Measurements from ENCODE around the gene EPB41L4B. TPM values are rescaled to one million over a fixed set of nuclear protein-coding genes. Genes with fewer than 3 reads are reported as not detected.

EPB41L4B gene
- total and polyA plus RNA-seq, 2 of the 13 experiments (the other 11 are each of a cell fraction or from before 2014, with no cell fraction given), result 17.6 to 22.1 TPM

GRCh38 chr9:109251080-109251775 lies 69.6 kb downstream of the EPB41L4B start (continued):
- TF ChIP-seq ZNF800 (CRISPR knock-in tag; IDR thresholded peaks at IDR 0.05) (0 out of 2 replicates have a peak, but pooled peaks have one; percentile 61), KLF16 (CRISPR knock-in tag; IDR thresholded peaks at IDR 0.05) (peak in 1 of 2 experiments; percentile 50; a peak in 1 of 4 replicates), GATAD1 (CRISPR knock-in tag; IDR thresholded peaks at IDR 0.05) (no peak), RAD51 (IDR thresholded peaks at IDR 0.05; ENCODE audit: borderline replicate concordance) (no peak), ZBTB21 (CRISPR knock-in tag; IDR thresholded peaks at IDR 0.05) (peak; percentile 88; the same call in 1 of the 2 replicates), ZNF3 (CRISPR knock-in tag; IDR thresholded peaks at IDR 0.05) (peak; percentile 93), KMT2A (CRISPR knock-in tag; IDR thresholded peaks at IDR 0.05) (peak; percentile 69), HNF1B (CRISPR knock-in tag; IDR thresholded peaks at IDR 0.05) (peak; percentile 86), MTF2 (CRISPR knock-in tag; IDR thresholded peaks at IDR 0.05; ENCODE audit: borderline replicate concordance) (no peak), NR2F6 (IDR thresholded peaks at IDR 0.05) (no peak; the same call in 1 of the 2 replicates), NR2F6 (CRISPR knock-in tag; IDR thresholded peaks at IDR 0.05) (peak; percentile 49; the same call in 1 of the 2 replicates), ZNF574 (CRISPR knock-in tag; IDR thresholded peaks at IDR 0.05) (no peak), ZBTB49 (CRISPR knock-in tag; IDR thresholded peaks at IDR 0.05; ENCODE audit: borderline replicate concordance) (no peak), ZNF740 (CRISPR knock-in tag; IDR thresholded peaks at IDR 0.05) (no peak), SIN3B (IDR thresholded peaks at IDR 0.05; ENCODE audit: low read length) (no peak), ZBTB2 (CRISPR knock-in tag; IDR thresholded peaks at IDR 0.05; ENCODE audit: low read depth) (no peak), ZNF235 (CRISPR knock-in tag; IDR thresholded peaks at IDR 0.05; ENCODE audit: borderline replicate concordance) (no peak), NONO (IDR thresholded peaks at IDR 0.05) (no peak), NONO (CRISPR knock-in tag; conservative IDR thresholded peaks at IDR 0.05) (no peak), ZFAT (CRISPR knock-in tag; conservative IDR thresholded peaks at IDR 0.05) (no peak)

Measured in HepG2 (cell line).